ENCODE data around the gene PAPPA2. TPM values are rescaled to one million over a fixed set of nuclear protein-coding genes. Genes with fewer than 3 reads are reported as not detected.

Gene PAPPA2
- total RNA-seq, 5 donors from 2014 or later (not counting 1 experiment from before 2014, with no cell fraction given), result 0.03 to 0.06 TPM; not detected in 3

DNA sequence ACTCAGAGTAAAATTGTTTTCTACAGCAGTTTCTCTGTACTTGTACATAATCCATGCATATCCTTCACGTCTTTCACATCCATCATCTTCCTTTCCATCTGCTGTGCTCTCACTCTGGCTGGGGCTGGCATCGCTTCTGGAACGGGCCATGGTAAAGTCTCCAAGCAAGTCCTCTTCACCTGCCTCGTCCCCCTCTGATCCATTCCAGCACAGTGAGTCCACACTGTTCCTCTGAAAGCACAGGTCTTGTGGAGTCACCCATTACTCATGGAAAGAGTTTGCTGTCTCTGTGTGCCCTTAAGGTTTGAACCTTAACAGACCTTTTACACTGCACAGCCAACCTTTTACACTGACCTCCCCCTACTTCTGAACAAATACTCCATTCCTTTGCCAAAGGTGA, 387.9 kb downstream of the PAPPA2 start:
- Mint-ChIP-seq H3K9me3 (peaks cover 0 to 18% (median 0%) of the 10 kb centered on the region in 3 donors), H3K27me3 (peaks cover 2 to 15% of the 10 kb centered on the region in 2 donors)
- 57% methylated on average over 4 of the region's 4 CpGs for WGBS (ENCODE audit: insufficient coverage)

GRCh38 chr1:176852124-176852523, 389.1 kb downstream of the PAPPA2 start:
- Mint-ChIP-seq H3K9me3 (peaks cover 0 to 19% (median 4%) of the 10 kb centered on the region in 3 donors), H3K4me1 (no peaks in the 10 kb centered on the region), H3K36me3 (no peaks in the 10 kb centered on the region), H3K27me3 (peaks cover 4 to 13% of the 10 kb centered on the region in 2 donors), H3K27ac (no peak overlapping the region), H3K4me3 (no peak overlapping the region)
- ATAC-seq (replicated peaks in 1 of 4) (no peak), DNase-seq (no peak)
- no peaks in the 10 kb centered on the region for H3K27me3 ChIP-seq (replicated peaks in 1 of 2; ENCODE audit: control insufficient read depth in 2 of 2, extremely low read depth in 1 of 2, insufficient read depth in 2 of 2, low read length in 1 of 2)
- 60% methylated on average over 1 of the region's 3 CpGs for WGBS (ENCODE audit: insufficient coverage)
- H3K4me3 ChIP-seq (ENCODE audit: control insufficient read depth in 1 of 2, extremely low read depth in 1 of 2, low read length in 1 of 2), result no peak overlapping the region
- no peak overlapping the region for H3K27ac ChIP-seq (ENCODE audit: low read length)
- ChIA-PET CTCF (no interaction called here), POLR2A (no interaction called here)
- no peaks in the 10 kb centered on the region for H3K4me1 ChIP-seq (ENCODE audit: control insufficient read depth in 1 of 2, extremely low read depth in 1 of 2, insufficient read depth in 2 of 2, low read length in 2 of 2)
- H3K36me3 ChIP-seq (ENCODE audit: control insufficient read depth in 2 of 2, extremely low read depth in 1 of 2, insufficient read depth in 1 of 2, low read length in 1 of 2), result no peaks in the 10 kb centered on the region
- no peaks in the 10 kb centered on the region for H3K9me3 ChIP-seq

More for the DNA sequence above, 387.9 kb downstream of the PAPPA2 start:
- ATAC-seq (replicated peaks in 1 of 4), result no peak
- no peaks in the 10 kb centered on the region for H3K4me1 Mint-ChIP-seq
- Histone ChIP-seq H3K27ac (ENCODE audit: low read length) (no peak overlapping the region), H3K27me3 (replicated peaks in 1 of 2; ENCODE audit: control insufficient read depth in 2 of 2, extremely low read depth in 1 of 2, insufficient read depth in 2 of 2, low read length in 1 of 2) (no peaks in the 10 kb centered on the region), H3K9me3 (no peaks in the 10 kb centered on the region), H3K4me1 (ENCODE audit: control insufficient read depth in 1 of 2, extremely low read depth in 1 of 2, insufficient read depth in 2 of 2, low read length in 2 of 2) (no peaks in the 10 kb centered on the region), H3K4me3 (ENCODE audit: control insufficient read depth in 1 of 2, extremely low read depth in 1 of 2, low read length in 1 of 2) (no peak overlapping the region), H3K36me3 (ENCODE audit: control insufficient read depth in 2 of 2, extremely low read depth in 1 of 2, insufficient read depth in 1 of 2, low read length in 1 of 2) (no peaks in the 10 kb centered on the region)
- DNase-seq, result no peak
- POLR2A ChIA-PET, result no interaction called here
- H3K4me3 Mint-ChIP-seq, result no peak overlapping the region
- CTCF ChIA-PET, result no interaction called here
- no peak overlapping the region for H3K27ac Mint-ChIP-seq
- no peaks in the 10 kb centered on the region for H3K36me3 Mint-ChIP-seq

DNA sequence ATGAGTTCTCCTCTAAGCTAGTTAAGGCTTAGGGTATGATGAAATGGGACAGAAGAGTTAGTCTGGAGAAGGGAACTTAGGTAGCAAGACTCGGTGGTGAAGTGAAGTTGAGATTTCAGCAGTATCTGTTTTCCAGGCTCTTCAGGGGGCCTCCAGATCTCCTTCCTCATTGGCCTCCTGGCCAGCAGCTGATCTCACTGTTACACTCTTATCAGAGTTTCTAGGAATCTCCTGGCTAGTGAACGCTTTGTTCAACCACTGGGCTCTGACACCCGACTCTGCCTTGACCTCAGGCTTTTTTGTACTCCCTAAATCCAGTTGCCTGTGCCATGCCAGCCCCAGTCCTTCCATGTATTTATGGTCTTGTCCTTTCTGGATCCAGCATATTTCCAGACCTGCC, 390.5 kb downstream of the PAPPA2 start:
- WGBS (ENCODE audit: insufficient coverage), result 38% methylated on average over 2 of the region's 3 CpGs
- CTCF ChIA-PET, result no interaction called here
- Mint-ChIP-seq H3K36me3 (no peaks in the 10 kb centered on the region), H3K27ac (no peak overlapping the region), H3K4me1 (no peaks in the 10 kb centered on the region), H3K9me3 (peaks cover 0 to 23% (median 4%) of the 10 kb centered on the region in 3 donors), H3K4me3 (no peak overlapping the region), H3K27me3 (peaks cover 4 to 14% of the 10 kb centered on the region in 2 donors)
- POLR2A ChIA-PET, result no interaction called here
- DNase-seq (no peak), ATAC-seq (replicated peaks in 1 of 4) (no peak)
- H3K27me3 ChIP-seq (replicated peaks in 1 of 2; ENCODE audit: control insufficient read depth in 2 of 2, extremely low read depth in 1 of 2, insufficient read depth in 2 of 2, low read length in 1 of 2), result no peaks in the 10 kb centered on the region
- H3K9me3 ChIP-seq, result no peaks in the 10 kb centered on the region
- no peak overlapping the region for H3K27ac ChIP-seq (ENCODE audit: low read length)
- H3K4me3 ChIP-seq (ENCODE audit: control insufficient read depth in 1 of 2, extremely low read depth in 1 of 2, low read length in 1 of 2), result no peak overlapping the region
- H3K36me3 ChIP-seq (ENCODE audit: control insufficient read depth in 2 of 2, extremely low read depth in 1 of 2, insufficient read depth in 1 of 2, low read length in 1 of 2), result no peaks in the 10 kb centered on the region
- H3K4me1 ChIP-seq (ENCODE audit: control insufficient read depth in 1 of 2, extremely low read depth in 1 of 2, insufficient read depth in 2 of 2, low read length in 2 of 2), result no peaks in the 10 kb centered on the region

DNA sequence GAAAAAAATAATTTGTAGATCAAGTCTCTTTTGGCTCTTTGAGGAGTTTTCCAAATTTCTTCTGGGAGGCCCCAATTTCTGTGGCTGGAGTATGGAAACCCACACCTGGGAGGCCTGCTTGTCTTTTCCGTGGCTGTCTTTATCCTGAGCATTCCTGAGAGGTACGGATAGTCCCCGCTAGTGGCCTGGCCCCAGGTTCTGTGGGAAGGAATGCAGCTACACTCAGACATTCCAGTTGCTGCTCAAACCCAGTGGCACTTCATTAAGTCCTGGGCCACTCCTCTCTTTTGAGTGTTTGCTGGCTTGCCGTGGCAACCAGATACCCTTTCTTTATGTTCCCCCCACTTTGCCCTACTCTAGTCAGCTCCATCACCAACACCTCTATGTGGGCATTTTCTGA, 391.1 kb downstream of the PAPPA2 start:
- CTCF ChIA-PET, result interaction anchor here in 1 of 2 donors (0.6 kb wide), 1 partner anchor 8 kb away, joined by 3 read pairs; no protein-coding TSS in a partner anchor
- H3K36me3 ChIP-seq (ENCODE audit: control insufficient read depth in 2 of 2, extremely low read depth in 1 of 2, insufficient read depth in 1 of 2, low read length in 1 of 2), result no peaks in the 10 kb centered on the region
- H3K27me3 Mint-ChIP-seq, result peaks cover 4 to 14% of the 10 kb centered on the region in 2 donors
- no peaks in the 10 kb centered on the region for H3K4me1 ChIP-seq (ENCODE audit: control insufficient read depth in 1 of 2, extremely low read depth in 1 of 2, insufficient read depth in 2 of 2, low read length in 2 of 2)
- no peak overlapping the region for H3K27ac Mint-ChIP-seq
- ATAC-seq (replicated peaks in 1 of 4) (no peak), DNase-seq (no peak)
- H3K4me3 Mint-ChIP-seq, result no peak overlapping the region
- H3K27me3 ChIP-seq (replicated peaks in 1 of 2; ENCODE audit: control insufficient read depth in 2 of 2, extremely low read depth in 1 of 2, insufficient read depth in 2 of 2, low read length in 1 of 2), result no peaks in the 10 kb centered on the region
- 74% methylated on average over 3 of the region's 4 CpGs for WGBS (ENCODE audit: insufficient coverage)
- H3K27ac ChIP-seq (ENCODE audit: low read length), result no peak overlapping the region
- peaks cover 0 to 19% (median 4%) of the 10 kb centered on the region in 3 donors for H3K9me3 Mint-ChIP-seq
- H3K4me3 ChIP-seq (ENCODE audit: control insufficient read depth in 1 of 2, extremely low read depth in 1 of 2, low read length in 1 of 2), result no peak overlapping the region
- H3K36me3 Mint-ChIP-seq, result no peaks in the 10 kb centered on the region
- no peaks in the 10 kb centered on the region for H3K4me1 Mint-ChIP-seq
- no peaks in the 10 kb centered on the region for H3K9me3 ChIP-seq
- POLR2A ChIA-PET, result no interaction called here

GRCh38 chr1:176854758-176855745, 392.1 kb downstream of the PAPPA2 start:
- CTCF ChIA-PET, result interaction anchor here in 1 of 2 donors (0.6 kb wide), 1 partner anchor 9 kb away, joined by 3 read pairs; no protein-coding TSS in a partner anchor

GRCh38 chr1:176857632-176858031, 394.7 kb downstream of the PAPPA2 start:
- WGBS (ENCODE audit: insufficient coverage), result 83% methylated on average over 1 of the region's 4 CpGs
- DNase-seq, result no peak
- H3K27ac ChIP-seq (ENCODE audit: low read length), result no peak overlapping the region
- ChIA-PET POLR2A (no interaction called here), CTCF (no interaction called here)
- no peak overlapping the region for H3K4me3 ChIP-seq (ENCODE audit: control insufficient read depth in 1 of 2, extremely low read depth in 1 of 2, low read length in 1 of 2)
- Mint-ChIP-seq H3K4me1 (no peaks in the 10 kb centered on the region), H3K36me3 (no peaks in the 10 kb centered on the region), H3K27me3 (peaks cover 6 to 17% of the 10 kb centered on the region in 2 donors), H3K27ac (no peak overlapping the region), H3K4me3 (no peak overlapping the region), H3K9me3 (peaks cover 0 to 17% (median 4%) of the 10 kb centered on the region in 3 donors)
- no peaks in the 10 kb centered on the region for H3K27me3 ChIP-seq (replicated peaks in 1 of 2; ENCODE audit: control insufficient read depth in 2 of 2, extremely low read depth in 1 of 2, insufficient read depth in 2 of 2, low read length in 1 of 2)
- H3K9me3 ChIP-seq, result no peaks in the 10 kb centered on the region
- no peaks in the 10 kb centered on the region for H3K36me3 ChIP-seq (ENCODE audit: control insufficient read depth in 2 of 2, extremely low read depth in 1 of 2, insufficient read depth in 1 of 2, low read length in 1 of 2)
- H3K4me1 ChIP-seq (ENCODE audit: control insufficient read depth in 1 of 2, extremely low read depth in 1 of 2, insufficient read depth in 2 of 2, low read length in 2 of 2), result no peaks in the 10 kb centered on the region
- ATAC-seq (replicated peaks in 1 of 4), result no peak

More at GRCh38 chr1:176854758-176855745, 392.1 kb downstream of the PAPPA2 start:
- Mint-ChIP-seq H3K9me3 (peaks cover 0 to 18% (median 4%) of the 10 kb centered on the region in 3 donors), H3K36me3 (no peaks in the 10 kb centered on the region), H3K27me3 (peaks cover 4 to 14% of the 10 kb centered on the region in 2 donors), H3K4me1 (no peaks in the 10 kb centered on the region), H3K27ac (no peak overlapping the region), H3K4me3 (no peak overlapping the region)
- ATAC-seq (replicated peaks in 1 of 4) (no peak), DNase-seq (no peak)
- Histone ChIP-seq H3K9me3 (no peaks in the 10 kb centered on the region), H3K36me3 (ENCODE audit: control insufficient read depth in 2 of 2, extremely low read depth in 1 of 2, insufficient read depth in 1 of 2, low read length in 1 of 2) (no peaks in the 10 kb centered on the region), H3K4me3 (ENCODE audit: control insufficient read depth in 1 of 2, extremely low read depth in 1 of 2, low read length in 1 of 2) (no peak overlapping the region), H3K27ac (ENCODE audit: low read length) (no peak overlapping the region), H3K27me3 (replicated peaks in 1 of 2; ENCODE audit: control insufficient read depth in 2 of 2, extremely low read depth in 1 of 2, insufficient read depth in 2 of 2, low read length in 1 of 2) (no peaks in the 10 kb centered on the region), H3K4me1 (ENCODE audit: control insufficient read depth in 1 of 2, extremely low read depth in 1 of 2, insufficient read depth in 2 of 2, low read length in 2 of 2) (no peaks in the 10 kb centered on the region)
- POLR2A ChIA-PET, result no interaction called here
- no CpG with 5 or more reads among the region's 7 CpGs for WGBS (ENCODE audit: insufficient coverage)
